OCI-LY3 (cell line): ENCODE data around the gene KBTBD7.

Experiments used
- EZH2phosphoT487 ChIP-seq: fragments of 200-600 bp; shearing (Covaris generic); IDR thresholded peaks from 2 replicates; pipeline ENCODE4 v1.6.1; 2018; ENCODE audit warnings: antibody characterized with exemption, mixed run types, low read depth
- TF ChIP-seq, protein P1 (sequence below): fragments of 200-600, 300-600 bp; sonication (generic); IDR thresholded peaks from 2 replicates; pipeline ENCODE4 v1.5.1; 2014; ENCODE audit warnings: antibody characterized with exemption, low read length, low read depth

DNA sequence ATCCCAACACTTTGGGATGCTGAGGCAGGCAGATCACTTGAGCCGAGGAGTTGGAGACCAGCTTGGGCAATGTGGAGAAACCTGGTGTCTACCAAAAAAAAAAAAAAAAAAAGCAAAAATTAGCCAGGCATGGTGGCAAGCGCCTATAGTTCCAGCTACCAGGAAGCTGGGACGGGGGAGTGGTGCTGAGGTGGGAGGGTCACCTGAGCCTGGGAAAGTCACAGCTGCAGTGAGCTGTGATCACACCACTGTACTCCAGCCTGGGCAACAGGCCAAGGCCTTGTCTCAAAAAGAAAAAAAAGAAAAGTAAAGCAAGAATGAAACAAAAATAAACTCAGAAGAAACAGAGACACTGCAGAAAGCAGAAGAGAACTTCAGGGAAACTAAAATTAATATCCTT, 37.4 kb upstream of the KBTBD7 start:
- TF ChIP-seq, protein P1, sequence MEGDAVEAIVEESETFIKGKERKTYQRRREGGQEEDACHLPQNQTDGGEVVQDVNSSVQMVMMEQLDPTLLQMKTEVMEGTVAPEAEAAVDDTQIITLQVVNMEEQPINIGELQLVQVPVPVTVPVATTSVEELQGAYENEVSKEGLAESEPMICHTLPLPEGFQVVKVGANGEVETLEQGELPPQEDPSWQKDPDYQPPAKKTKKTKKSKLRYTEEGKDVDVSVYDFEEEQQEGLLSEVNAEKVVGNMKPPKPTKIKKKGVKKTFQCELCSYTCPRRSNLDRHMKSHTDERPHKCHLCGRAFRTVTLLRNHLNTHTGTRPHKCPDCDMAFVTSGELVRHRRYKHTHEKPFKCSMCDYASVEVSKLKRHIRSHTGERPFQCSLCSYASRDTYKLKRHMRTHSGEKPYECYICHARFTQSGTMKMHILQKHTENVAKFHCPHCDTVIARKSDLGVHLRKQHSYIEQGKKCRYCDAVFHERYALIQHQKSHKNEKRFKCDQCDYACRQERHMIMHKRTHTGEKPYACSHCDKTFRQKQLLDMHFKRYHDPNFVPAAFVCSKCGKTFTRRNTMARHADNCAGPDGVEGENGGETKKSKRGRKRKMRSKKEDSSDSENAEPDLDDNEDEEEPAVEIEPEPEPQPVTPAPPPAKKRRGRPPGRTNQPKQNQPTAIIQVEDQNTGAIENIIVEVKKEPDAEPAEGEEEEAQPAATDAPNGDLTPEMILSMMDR = no peak
- TF ChIP-seq EZH2phosphoT487 = no peak
